Mucosa of rectum (tissue), 2 donors: ENCODE measurements around the gene PLXNC1.

Experiments used
- H3K27ac ChIP-seq, 2 donors: one replicate each; pipeline ENCODE4 v1.7.0; 2013; ENCODE audit warnings: inconsistent platforms in 2 of 2, low read depth in 2 of 2, low read length in 2 of 2
- H3K27me3 ChIP-seq, 2 donors: one replicate each; pipeline ENCODE4 v1.7.0; 2013; ENCODE audit warnings: low read length in 2 of 2; ENCODE audit not compliant: control insufficient read depth in 2 of 2, insufficient read depth in 2 of 2
- H3K36me3 ChIP-seq, 2 donors: one replicate each; pipeline ENCODE4 v1.7.0; 2013; ENCODE audit warnings: low read length in 2 of 2; ENCODE audit not compliant: control insufficient read depth in 2 of 2, insufficient read depth in 2 of 2
- H3K4me1 ChIP-seq, 2 donors: one replicate each; pipeline ENCODE4 v1.7.0; 2013; ENCODE audit warnings: low read length in 2 of 2, mild to moderate bottlenecking in 1 of 2; ENCODE audit not compliant: control insufficient read depth in 2 of 2, insufficient read depth in 2 of 2
- H3K4me3 ChIP-seq, 2 donors: one replicate each; pipeline ENCODE4 v1.7.0; 2013; ENCODE audit warnings: low read length in 2 of 2
- H3K9ac ChIP-seq, 2 donors: one replicate each; pipeline ENCODE4 v1.7.0; 2013; ENCODE audit warnings: low read length in 2 of 2, low read depth in 1 of 2, mild to moderate bottlenecking in 1 of 2
- H3K9me3 ChIP-seq, 2 donors: one replicate each; pipeline ENCODE4 v1.7.0; 2013; ENCODE audit warnings: low read length in 2 of 2; ENCODE audit not compliant: control insufficient read depth in 2 of 2
- donor health status: healthy.
- donor health status: Normal muscosa, but diverticular disease.

The PLXNC1 gene

DNA sequence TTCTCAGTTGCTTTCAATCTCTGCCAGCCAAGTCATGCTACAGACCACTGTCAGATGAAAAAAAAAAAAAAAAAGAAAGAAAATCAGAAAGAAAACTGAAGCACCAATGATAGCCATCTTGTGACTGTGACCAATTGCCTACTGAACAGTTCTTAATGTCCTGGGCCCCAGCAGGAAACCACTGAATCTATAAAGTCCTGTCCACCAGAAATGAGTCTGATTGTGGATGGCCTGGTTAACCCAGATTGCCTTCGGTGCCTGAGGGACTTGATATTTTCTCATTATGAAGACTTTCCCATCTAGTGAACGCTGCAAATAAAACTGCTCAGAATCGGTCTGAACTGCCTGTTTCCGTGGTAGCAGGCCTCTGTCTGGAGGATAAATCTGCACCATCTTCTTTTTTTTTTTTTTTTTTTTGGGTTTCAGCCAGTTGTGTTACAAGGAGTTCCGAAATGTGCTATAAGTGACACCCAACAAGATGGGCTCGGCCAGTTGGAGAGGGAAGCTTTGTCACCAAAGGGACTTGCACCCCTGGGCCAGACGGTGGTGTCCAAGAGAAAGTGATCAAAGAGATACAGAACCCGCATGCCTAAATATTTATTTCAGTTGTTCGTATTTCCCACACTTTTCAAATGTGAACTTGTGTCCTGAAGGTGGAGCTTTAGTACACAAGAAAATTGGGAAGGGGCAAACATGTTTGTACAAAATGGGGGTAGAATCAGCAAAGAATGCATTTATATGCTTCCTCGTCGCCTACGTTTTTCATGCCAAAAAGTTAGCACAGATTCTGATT, 3.0 kb upstream of the PLXNC1 start:
- H3K4me1 ChIP-seq, result peaks cover 0 to 6% of the 10 kb centered on the region in 2 donors
- H3K4me3 ChIP-seq, result no peak overlapping the region
- no peak overlapping the region for H3K9ac ChIP-seq
- no peaks in the 10 kb centered on the region for H3K36me3 ChIP-seq
- H3K27me3 ChIP-seq, result peaks cover 0 to 3% of the 10 kb centered on the region in 2 donors
- no peak overlapping the region for H3K27ac ChIP-seq
- no peaks in the 10 kb centered on the region for H3K9me3 ChIP-seq

DNA sequence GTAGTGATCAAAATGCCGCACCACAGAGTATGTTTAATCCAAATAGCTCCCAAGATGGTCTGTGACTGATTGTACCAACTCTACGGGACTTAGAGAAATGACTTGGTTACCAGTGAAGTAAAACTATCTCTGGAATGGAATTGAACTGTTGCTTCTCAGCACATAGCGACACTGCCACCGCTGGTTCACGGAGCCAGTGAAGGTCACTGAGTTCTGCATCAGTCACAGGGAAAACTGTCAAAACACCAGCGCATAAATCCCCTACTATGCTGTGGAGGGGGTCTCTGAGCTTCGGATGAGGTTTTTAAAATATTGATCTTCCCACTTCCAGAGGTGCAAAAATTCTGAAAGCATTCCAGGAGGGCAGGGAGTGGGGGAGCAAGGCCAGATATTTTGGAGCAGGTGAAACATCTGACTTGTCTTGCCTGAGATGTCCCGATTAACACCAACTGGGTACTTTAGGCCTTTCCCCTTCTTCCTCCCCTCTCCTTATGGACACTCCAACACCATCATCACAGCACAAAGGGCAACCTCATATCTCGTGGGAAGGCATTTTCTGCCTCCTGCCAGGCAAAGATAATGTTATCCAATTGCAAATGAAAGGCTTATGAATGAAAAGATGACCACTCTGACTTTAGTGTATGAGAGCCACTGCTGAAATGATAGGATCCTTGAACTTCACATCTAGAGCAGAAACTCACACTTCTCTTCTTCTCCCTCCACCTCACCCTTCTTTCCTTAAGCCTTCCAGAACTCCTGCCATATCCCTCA, 2.0 kb upstream of the PLXNC1 start:
- Histone ChIP-seq H3K36me3 (no peaks in the 10 kb centered on the region), H3K4me1 (peaks cover 6 to 15% of the 10 kb centered on the region in 2 donors), H3K9me3 (no peaks in the 10 kb centered on the region), H3K4me3 (no peak overlapping the region), H3K27me3 (peaks cover 0 to 4% of the 10 kb centered on the region in 2 donors), H3K27ac (no peak overlapping the region), H3K9ac (no peak overlapping the region)

DNA sequence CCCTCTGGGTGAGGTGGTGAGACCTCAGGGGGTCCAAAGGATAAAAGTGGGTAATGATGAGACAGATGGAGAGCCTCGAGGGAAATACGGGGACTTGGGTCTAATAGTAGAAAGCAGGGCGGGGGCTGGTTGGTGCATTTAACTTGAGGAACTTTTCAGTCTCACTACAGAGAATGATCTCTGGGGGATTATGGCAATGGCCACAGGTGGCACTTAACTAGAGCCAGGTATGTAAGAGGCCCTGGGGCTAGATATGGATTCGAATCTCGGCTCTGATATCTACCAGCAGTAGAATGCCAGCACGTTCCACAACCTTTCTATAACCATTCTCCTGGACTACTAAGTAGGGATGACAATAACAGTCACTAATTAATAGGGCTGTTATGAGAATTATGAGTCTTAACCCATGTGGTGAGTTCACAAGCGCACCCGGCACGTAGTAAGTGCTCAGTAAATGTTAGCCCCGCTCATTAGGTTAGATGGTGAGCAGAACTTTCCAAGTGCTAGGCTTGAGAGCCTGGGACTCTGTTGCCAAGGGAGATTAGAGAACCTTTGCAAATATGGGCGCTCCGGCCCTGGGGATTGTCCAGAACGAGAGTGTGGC, 888 bp upstream of the PLXNC1 start:
- Histone ChIP-seq H3K4me3 (peak overlapping the region; percentile 56 to 62), H3K4me1 (peaks cover 15 to 23% of the 10 kb centered on the region in 2 donors), H3K27ac (peak overlapping the region in 1 of 2 donors; percentile 56)

DNA sequence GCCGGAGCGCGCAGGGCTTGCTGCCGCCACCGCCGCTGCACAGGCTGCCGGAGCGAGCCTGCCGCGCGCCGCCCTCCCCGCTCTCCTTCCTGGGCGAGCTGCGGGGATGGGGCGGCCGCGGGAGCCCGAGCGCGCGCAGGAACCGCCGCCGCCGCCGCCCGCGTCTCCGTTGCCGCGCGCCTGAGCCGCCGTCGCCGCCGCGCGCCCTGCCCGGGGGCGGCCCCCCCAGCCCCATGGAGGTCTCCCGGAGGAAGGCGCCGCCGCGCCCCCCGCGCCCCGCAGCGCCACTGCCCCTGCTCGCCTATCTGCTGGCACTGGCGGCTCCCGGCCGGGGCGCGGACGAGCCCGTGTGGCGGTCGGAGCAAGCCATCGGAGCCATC, 352 bp downstream of the PLXNC1 start:
- Histone ChIP-seq H3K9me3 (no peaks in the 10 kb centered on the region), H3K4me3 (peak overlapping the region; percentile 67 to 72), H3K4me1 (peaks cover 19 to 25% of the 10 kb centered on the region in 2 donors), H3K36me3 (no peaks in the 10 kb centered on the region), H3K27me3 (peaks cover 0 to 4% of the 10 kb centered on the region in 2 donors), H3K9ac (peak overlapping the region in 1 of 2 donors; percentile 69), H3K27ac (peak overlapping the region; percentile 18 to 58)

More for the DNA sequence above, 888 bp upstream of the PLXNC1 start:
- no peaks in the 10 kb centered on the region for H3K9me3 ChIP-seq
- H3K9ac ChIP-seq, result peak overlapping the region in 1 of 2 donors; percentile 26
- no peaks in the 10 kb centered on the region for H3K36me3 ChIP-seq
- peaks cover 0 to 4% of the 10 kb centered on the region in 2 donors for H3K27me3 ChIP-seq

DNA sequence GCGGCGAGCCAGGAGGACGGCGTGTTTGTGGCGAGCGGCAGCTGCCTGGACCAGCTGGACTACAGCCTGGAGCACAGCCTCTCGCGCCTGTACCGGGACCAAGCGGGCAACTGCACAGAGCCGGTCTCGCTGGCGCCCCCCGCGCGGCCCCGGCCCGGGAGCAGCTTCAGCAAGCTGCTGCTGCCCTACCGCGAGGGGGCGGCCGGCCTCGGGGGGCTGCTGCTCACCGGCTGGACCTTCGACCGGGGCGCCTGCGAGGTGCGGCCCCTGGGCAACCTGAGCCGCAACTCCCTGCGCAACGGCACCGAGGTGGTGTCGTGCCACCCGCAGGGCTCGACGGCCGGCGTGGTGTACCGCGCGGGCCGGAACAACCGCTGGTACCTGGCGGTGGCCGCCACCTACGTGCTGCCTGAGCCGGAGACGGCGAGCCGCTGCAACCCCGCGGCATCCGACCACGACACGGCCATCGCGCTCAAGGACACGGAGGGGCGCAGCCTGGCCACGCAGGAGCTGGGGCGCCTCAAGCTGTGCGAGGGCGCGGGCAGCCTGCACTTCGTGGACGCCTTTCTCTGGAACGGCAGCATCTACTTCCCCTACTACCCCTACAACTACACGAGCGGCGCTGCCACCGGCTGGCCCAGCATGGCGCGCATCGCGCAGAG, 873 bp downstream of the PLXNC1 start:
- no peaks in the 10 kb centered on the region for H3K9me3 ChIP-seq
- H3K4me1 ChIP-seq, result peaks cover 19 to 25% of the 10 kb centered on the region in 2 donors
- no peaks in the 10 kb centered on the region for H3K36me3 ChIP-seq
- H3K27ac ChIP-seq, result peak overlapping the region; percentile 18 to 58
- H3K9ac ChIP-seq, result peak overlapping the region; percentile 24 to 69
- H3K27me3 ChIP-seq, result peaks cover 0 to 4% of the 10 kb centered on the region in 2 donors
- peak overlapping the region; percentile 67 to 72 for H3K4me3 ChIP-seq

DNA sequence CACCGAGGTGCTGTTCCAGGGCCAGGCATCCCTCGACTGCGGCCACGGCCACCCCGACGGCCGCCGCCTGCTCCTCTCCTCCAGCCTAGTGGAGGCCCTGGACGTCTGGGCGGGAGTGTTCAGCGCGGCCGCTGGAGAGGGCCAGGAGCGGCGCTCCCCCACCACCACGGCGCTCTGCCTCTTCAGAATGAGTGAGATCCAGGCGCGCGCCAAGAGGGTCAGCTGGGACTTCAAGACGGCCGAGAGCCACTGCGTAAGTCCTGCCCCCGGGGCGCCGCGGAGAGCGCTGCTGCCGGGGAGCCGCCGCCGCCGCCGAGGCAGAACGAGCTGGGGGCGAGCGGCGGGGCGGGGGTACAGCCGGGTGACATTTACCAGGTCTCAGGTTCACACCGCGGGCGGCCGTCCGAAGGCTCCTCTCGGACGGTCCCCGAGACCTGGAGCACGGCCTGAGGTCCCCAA, 1.4 kb downstream of the PLXNC1 start:
- H3K27ac ChIP-seq, result peak overlapping the region in 1 of 2 donors; percentile 58
- H3K4me3 ChIP-seq, result peak overlapping the region; percentile 67 to 72
- peak overlapping the region; percentile 24 to 69 for H3K9ac ChIP-seq
- H3K4me1 ChIP-seq, result peaks cover 19 to 25% of the 10 kb centered on the region in 2 donors
- H3K9me3 ChIP-seq, result no peaks in the 10 kb centered on the region
- H3K36me3 ChIP-seq, result no peaks in the 10 kb centered on the region
- peaks cover 0 to 4% of the 10 kb centered on the region in 2 donors for H3K27me3 ChIP-seq

DNA sequence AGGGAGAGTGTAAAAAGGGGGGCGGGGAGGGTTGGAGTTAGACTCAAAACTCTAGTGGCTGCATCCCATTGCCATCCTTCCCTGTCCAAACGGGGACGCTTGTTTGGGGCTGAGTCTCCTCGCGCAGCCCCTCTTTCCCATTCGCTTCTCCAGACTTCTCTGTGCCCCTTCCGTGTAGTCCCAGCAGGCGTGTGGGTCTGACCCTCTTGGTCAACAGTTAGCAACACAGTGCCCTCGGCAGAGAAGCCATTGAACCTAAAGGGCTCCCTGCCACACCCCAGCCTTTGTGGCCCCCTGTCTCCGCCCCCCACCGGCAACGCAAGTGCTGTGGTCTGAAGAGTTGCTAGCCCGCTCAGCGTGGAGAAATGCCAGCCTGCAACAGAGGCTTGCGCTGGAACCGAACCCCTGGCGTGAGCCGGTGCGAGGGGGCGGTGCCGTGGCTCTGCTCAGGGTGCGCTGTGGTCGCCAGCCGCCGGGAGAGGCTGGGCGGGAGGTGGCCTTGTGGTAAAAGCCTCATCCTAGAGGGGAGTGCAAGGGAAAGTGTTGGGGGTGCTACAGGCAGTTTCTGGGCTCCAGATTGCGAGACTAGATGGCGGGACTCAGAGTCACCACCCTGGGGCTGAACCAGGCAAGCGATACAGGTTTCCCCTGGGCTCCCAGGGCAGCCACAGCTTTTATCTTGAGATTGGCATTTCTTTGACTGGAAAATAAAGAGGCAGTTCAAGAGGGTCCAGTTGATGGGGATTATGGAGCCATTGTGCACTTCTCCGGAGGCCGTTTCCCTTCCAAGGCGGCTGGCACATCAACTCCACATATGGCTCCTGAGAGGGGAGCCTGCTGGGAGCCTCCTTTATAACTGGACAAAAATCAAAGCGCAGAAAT, 2.1 kb downstream of the PLXNC1 start:
- Histone ChIP-seq H3K4me3 (peak overlapping the region; percentile 67 to 72), H3K4me1 (peaks cover 19 to 25% of the 10 kb centered on the region in 2 donors), H3K36me3 (no peaks in the 10 kb centered on the region), H3K27ac (peak overlapping the region in 1 of 2 donors; percentile 14), H3K9me3 (no peaks in the 10 kb centered on the region), H3K27me3 (peaks cover 0 to 4% of the 10 kb centered on the region in 2 donors), H3K9ac (peak overlapping the region; percentile 5 to 69)

DNA sequence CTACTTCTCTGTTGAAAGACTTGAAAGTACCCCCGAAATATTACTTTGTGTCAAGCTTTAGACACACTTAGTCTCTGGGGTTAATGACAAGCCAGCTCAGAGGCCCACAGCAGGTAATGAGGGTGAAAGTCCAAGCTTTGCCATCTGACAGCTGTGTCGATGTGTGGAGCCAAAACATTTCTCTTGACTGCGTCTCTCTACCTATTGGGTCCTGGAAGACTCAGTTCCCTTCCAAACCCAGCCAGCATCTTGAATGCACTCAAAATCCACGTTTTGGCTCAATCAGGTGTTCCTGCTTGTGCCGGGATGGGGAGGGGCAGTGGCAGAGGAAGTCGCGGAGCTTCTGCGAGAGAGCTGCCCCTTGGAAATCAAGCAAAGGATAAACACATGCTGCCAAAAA, 3.2 kb downstream of the PLXNC1 start:
- Histone ChIP-seq H3K27ac (no peak overlapping the region), H3K4me3 (peak overlapping the region; percentile 35 to 60), H3K9me3 (no peaks in the 10 kb centered on the region), H3K9ac (no peak overlapping the region), H3K4me1 (peaks cover 19 to 25% of the 10 kb centered on the region in 2 donors), H3K36me3 (no peaks in the 10 kb centered on the region), H3K27me3 (peaks cover 0 to 4% of the 10 kb centered on the region in 2 donors)
